Stimulated activated CD4-positive, alpha-beta T cell treated with anti-CD3 and anti-CD28 coated beads, Interleukin-12 subunit alpha, Interleukin-12 subunit beta, amount 100 ng/mL, for 4 hours (primary cell): ENCODE measurements around the gene GNGT1.

Experiments used
- DNase-seq: peaks from one replicate; pipeline ENCODE4 v3.0.0-alpha.2; 2020

GNGT1 gene

GRCh38 chr7:93906267-93906666, at the start of gene GNGT1:
Gene GNGT1 (plus strand): TSS chr7:93906567. CDS start chr7:93906747, 180 bp downstream.
- DNase-seq: no peak

- DNase-seq: no peak
These were observed 47.5 kb upstream of the GNGT1 start for GRCh38 chr7:93858857-93859256.

- DNase-seq: no peak
These were observed 46.1 kb upstream of the GNGT1 start for GRCh38 chr7:93860261-93860660.

- DNase-seq: no peak
These were observed 44.9 kb upstream of the GNGT1 start for GRCh38 chr7:93861325-93861949.

GRCh38 chr7:93862651-93863050, 43.7 kb upstream of the GNGT1 start:
- no peak for DNase-seq

GRCh38 chr7:93866886-93867285, 39.5 kb upstream of the GNGT1 start:
- no peak for DNase-seq

GRCh38 chr7:93873998-93874574, 32.3 kb upstream of the GNGT1 start:
- DNase-seq: no peak

- DNase-seq: no peak
These were observed 28.6 kb upstream of the GNGT1 start for GRCh38 chr7:93877742-93878141.

GRCh38 chr7:93879356-93879755, 27.0 kb upstream of the GNGT1 start:
- no peak for DNase-seq

- DNase-seq: no peak
These were observed 23.9 kb upstream of the GNGT1 start for GRCh38 chr7:93882468-93882867.

GRCh38 chr7:93883078-93883916, 23.1 kb upstream of the GNGT1 start:
- no peak for DNase-seq

GRCh38 chr7:93883917-93884345, 22.4 kb upstream of the GNGT1 start:
- no peak for DNase-seq

- no peak for DNase-seq
These were observed 21.8 kb upstream of the GNGT1 start for GRCh38 chr7:93884541-93884940.

- DNase-seq: no peak
These were observed 17.1 kb upstream of the GNGT1 start for GRCh38 chr7:93889261-93889660.

- DNase-seq: no peak
These were observed 16.3 kb upstream of the GNGT1 start for GRCh38 chr7:93890041-93890463.

- peak; percentile 6 for DNase-seq
These were observed 15.8 kb upstream of the GNGT1 start, which contains the start of gene TFPI2 for GRCh38 chr7:93890464-93891068. Gene TFPI2 (minus strand): TSS chr7:93890753. CDS start chr7:93890678, 75 bp downstream.

- DNase-seq: no peak
These were observed 11.9 kb upstream of the GNGT1 start for GRCh38 chr7:93894426-93894825.

GRCh38 chr7:93894966-93895640, 11.3 kb upstream of the GNGT1 start:
- DNase-seq: no peak

- DNase-seq: no peak
These were observed 10.3 kb upstream of the GNGT1 start for GRCh38 chr7:93895859-93896600.

- no peak for DNase-seq
These were observed 8.7 kb upstream of the GNGT1 start for GRCh38 chr7:93897680-93898079.

- no peak for DNase-seq
These were observed 3.5 kb upstream of the GNGT1 start for GRCh38 chr7:93902777-93903423.
